Activated T-helper 2 cell treated with anti-CD3 and anti-CD28 coated beads, Interferon-gamma antibody, Interleukin-2, Interleukin-4, amounts not matched to agents 10 μg/mL and 5 μg/mL and 100 μg/mL, durations not matched to agents 14 hours and 24 hours and 36 hours (primary cell): ENCODE results near the gene RAB4B. TPM values are rescaled to one million over a fixed set of nuclear protein-coding genes. Genes with fewer than 3 reads are reported as not detected.
A peak's percentile ranks its signal among the peaks of the same experiment; 100 is the strongest.

Experiments
- DNase-seq: peaks from one replicate; pipeline ENCODE4 v3.0.0; 2021; ENCODE audit warnings: low spot score
- H3K27ac Mint-ChIP-seq: one replicate; pipeline ENCODE4 v1.8.0; 2021; ENCODE audit warnings: mixed read lengths
- H3K27me3 Mint-ChIP-seq: one replicate; pipeline ENCODE4 v1.8.0; 2021; ENCODE audit warnings: low read depth, mixed read lengths
- H3K36me3 Mint-ChIP-seq: one replicate; pipeline ENCODE4 v1.8.0; 2021; ENCODE audit warnings: low read depth, mixed read lengths
- H3K4me1 Mint-ChIP-seq: one replicate; pipeline ENCODE4 v1.8.0; 2021; ENCODE audit warnings: low read depth, mixed read lengths
- H3K4me3 Mint-ChIP-seq: one replicate; pipeline ENCODE4 v1.8.0; 2021; ENCODE audit warnings: low read depth, mild to moderate bottlenecking, moderate library complexity, mixed read lengths
- H3K9me3 Mint-ChIP-seq: one replicate; pipeline ENCODE4 v1.8.0; 2021; ENCODE audit warnings: mixed read lengths
- intact Hi-C: fragments of 100-400 bp; cut with micrococcal nuclease; formaldehyde crosslinking; loops from one replicate; pipeline ENCODE4 v1.15.1; 2023
- total RNA-seq: library from RNA; stranded (reverse); gene quantifications from 2 replicates; pipeline ENCODE4 v1.2.3, GENCODE V29; 2022

RAB4B gene
- total RNA-seq, 1 donor from 2014 or later = 50.1 TPM

- no peaks in the 10 kb centered on the region for H3K27me3 Mint-ChIP-seq
- H3K4me1 Mint-ChIP-seq = peaks cover 37% of the 10 kb centered on the region
- intact Hi-C loops = loop anchor here (5.0 kb wide), 2 partner anchors 185 to 1390 kb away; partner anchors contain the start of gene ZFP36
- peak overlapping the region; percentile 94 for H3K27ac Mint-ChIP-seq
- peak overlapping the region; percentile 23 for H3K4me3 Mint-ChIP-seq
- no peaks in the 10 kb centered on the region for H3K9me3 Mint-ChIP-seq
- no peak for DNase-seq
- H3K36me3 Mint-ChIP-seq = peaks cover 30% of the 10 kb centered on the region
These were observed 19.3 kb downstream of the RAB4B start for GRCh38 chr19:40797166-40797962.

- Mint-ChIP-seq H3K27me3 (no peaks in the 10 kb centered on the region), H3K36me3 (peaks cover 31% of the 10 kb centered on the region), H3K9me3 (no peaks in the 10 kb centered on the region), H3K4me3 (peak overlapping the region; percentile 88), H3K27ac (peak overlapping the region; percentile 94), H3K4me1 (peaks cover 39% of the 10 kb centered on the region)
- DNase-seq = peak; percentile 53
- intact Hi-C loops = loop anchor here (1.0 to 5.0 kb wide), 5 partner anchors 20 to 1391 kb away; partner anchors contain the start of genes COQ8B, ITPKC, RAB4B and SNRPA
These were observed 20.1 kb downstream of the RAB4B start for GRCh38 chr19:40797963-40798682.

- Mint-ChIP-seq H3K4me1 (peaks cover 47% of the 10 kb centered on the region), H3K4me3 (peak within 1 kb of the TSS; percentile 90)
These were observed 20.9 kb downstream of the RAB4B start, which contains the start of gene EGLN2 for GRCh38 chr19:40798683-40799557. EGLN2 (plus strand) TSS chr19:40799191; CDS start chr19:40800573, 1,382 bp downstream.

DNA sequence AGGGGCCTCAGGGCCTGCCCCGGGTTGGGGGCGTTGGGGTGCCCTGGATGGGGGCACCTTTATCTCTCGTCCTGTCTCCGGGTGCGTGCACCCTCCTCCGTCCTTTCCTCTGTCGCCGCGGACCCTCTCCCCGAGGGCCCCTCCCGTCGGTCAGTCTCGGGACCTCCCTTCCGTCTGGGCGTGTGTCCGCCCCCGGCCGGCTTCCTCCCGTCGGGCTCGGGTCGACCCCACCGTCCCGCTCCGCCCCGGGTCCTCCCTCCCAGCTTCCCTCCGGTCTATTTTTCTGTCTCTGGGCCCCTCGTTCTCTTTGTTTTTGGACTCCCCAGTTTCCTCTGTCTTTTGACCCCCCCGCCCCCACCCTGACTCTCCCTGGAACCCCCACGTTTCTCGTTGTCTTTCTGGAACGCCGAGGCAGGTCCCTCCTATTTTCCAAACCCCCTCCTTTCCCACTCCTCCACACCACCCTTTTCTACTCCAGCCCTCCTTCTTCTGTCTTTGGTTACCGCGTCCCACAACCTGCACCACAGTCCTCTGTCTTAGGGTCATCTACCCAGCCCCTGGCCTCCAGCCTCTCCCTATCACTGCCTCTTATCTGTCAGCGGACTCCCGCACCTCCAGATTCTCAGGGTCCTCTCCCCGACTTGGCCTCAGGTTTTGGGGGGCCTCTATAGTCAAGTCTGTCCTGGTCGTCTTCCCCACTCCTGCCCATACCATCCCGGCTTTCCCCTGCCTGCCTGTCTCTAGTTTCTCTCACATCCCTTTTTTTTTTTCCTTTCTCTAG lies 21.7 kb downstream of the RAB4B start:
- DNase-seq = no peak
- no peaks in the 10 kb centered on the region for H3K9me3 Mint-ChIP-seq
- intact Hi-C loops = loop anchor here (2.0 to 10.0 kb wide), 4 partner anchors 83 to 1392 kb away; partner anchors contain the start of genes AKT2, COQ8B, ITPKC and ZFP36
- peaks cover 55% of the 10 kb centered on the region for H3K4me1 Mint-ChIP-seq
- H3K27ac Mint-ChIP-seq = peak overlapping the region; percentile 81
- peak overlapping the region; percentile 90 for H3K4me3 Mint-ChIP-seq
- peaks cover 45% of the 10 kb centered on the region for H3K36me3 Mint-ChIP-seq
- no peaks in the 10 kb centered on the region for H3K27me3 Mint-ChIP-seq

More at GRCh38 chr19:40798683-40799557, 20.9 kb downstream of the RAB4B start, which contains the start of gene EGLN2:
- Mint-ChIP-seq H3K27me3 (no peaks in the 10 kb centered on the region), H3K9me3 (no peaks in the 10 kb centered on the region), H3K27ac (peak within 1 kb of the TSS; percentile 94), H3K36me3 (peaks cover 39% of the 10 kb centered on the region)
- intact Hi-C loops = loop anchor here (1.0 to 5.0 kb wide), 5 partner anchors 21 to 1392 kb away; partner anchors contain the start of genes COQ8B, ITPKC, RAB4B and SNRPA
- DNase-seq = peak; percentile 100

GRCh38 chr19:40800339-40800996 lies 22.4 kb downstream of the RAB4B start:
- Mint-ChIP-seq H3K27ac (peak overlapping the region; percentile 81), H3K4me3 (peak overlapping the region; percentile 90), H3K4me1 (peaks cover 62% of the 10 kb centered on the region), H3K36me3 (peaks cover 52% of the 10 kb centered on the region), H3K9me3 (no peaks in the 10 kb centered on the region), H3K27me3 (no peaks in the 10 kb centered on the region)
- intact Hi-C loops = loop anchor here (10.0 kb wide), 1 partner anchor 516 kb away; the partner anchor contains the start of gene AKT2
- no peak for DNase-seq

- peaks cover 68% of the 10 kb centered on the region for H3K4me1 Mint-ChIP-seq
- intact Hi-C loops = loop anchor here (10.0 kb wide), 1 partner anchor 516 kb away; the partner anchor contains the start of gene AKT2
These were observed 22.9 kb downstream of the RAB4B start for GRCh38 chr19:40800997-40801377.

DNA sequence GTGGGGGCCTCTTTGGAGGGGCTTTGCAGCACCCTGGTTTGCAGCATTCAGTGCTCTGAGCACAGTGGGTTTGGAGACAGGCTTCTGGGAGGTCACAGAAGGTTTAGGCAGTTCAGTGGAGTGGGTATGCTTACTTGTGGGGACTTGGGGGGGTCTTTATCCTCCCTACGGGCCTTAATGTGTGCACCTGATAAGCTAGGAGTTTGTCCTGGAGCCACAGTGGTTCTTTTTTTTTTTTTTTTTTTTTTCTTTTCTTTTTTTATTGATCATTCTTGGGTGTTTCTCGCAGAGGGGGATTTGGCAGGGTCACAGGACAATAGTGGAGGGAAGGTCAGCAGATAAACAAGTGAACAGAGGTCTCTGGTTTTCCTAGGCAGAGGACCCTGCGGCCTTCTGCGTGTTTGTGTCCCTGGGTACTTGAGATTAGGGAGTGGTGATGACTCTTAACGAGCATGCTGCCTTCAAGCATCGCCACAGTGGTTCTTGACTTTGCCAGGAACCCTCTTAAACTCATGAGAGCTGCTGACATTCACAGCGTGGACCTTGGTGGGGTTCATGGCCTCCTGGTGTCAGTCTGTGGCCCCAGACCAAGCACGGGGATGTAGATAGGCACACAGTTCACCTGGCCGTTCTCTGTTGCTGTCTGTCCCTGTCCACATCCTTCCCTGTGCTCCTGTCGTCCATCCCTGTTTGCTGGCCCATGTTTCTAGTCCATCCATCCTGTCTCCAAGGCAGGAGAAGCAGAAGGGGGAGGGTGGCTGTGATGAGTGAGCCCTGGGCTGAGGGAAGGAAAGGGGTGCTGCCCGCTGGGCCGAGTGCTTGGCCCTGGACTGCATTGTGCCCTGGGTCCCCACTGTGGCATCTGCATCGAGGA lies 23.6 kb downstream of the RAB4B start:
- H3K9me3 Mint-ChIP-seq = no peaks in the 10 kb centered on the region
- intact Hi-C loops = loop anchor here (10.0 kb wide), 1 partner anchor 517 kb away; the partner anchor contains the start of gene AKT2
- no peak for DNase-seq
- peaks cover 56% of the 10 kb centered on the region for H3K36me3 Mint-ChIP-seq
- no peaks in the 10 kb centered on the region for H3K27me3 Mint-ChIP-seq
- H3K4me1 Mint-ChIP-seq = peaks cover 73% of the 10 kb centered on the region
- H3K27ac Mint-ChIP-seq = peak overlapping the region; percentile 41
- H3K4me3 Mint-ChIP-seq = peak overlapping the region; percentile 76

More at GRCh38 chr19:40800997-40801377, 22.9 kb downstream of the RAB4B start:
- Mint-ChIP-seq H3K27me3 (no peaks in the 10 kb centered on the region), H3K9me3 (no peaks in the 10 kb centered on the region), H3K4me3 (peak overlapping the region; percentile 90), H3K36me3 (peaks cover 56% of the 10 kb centered on the region), H3K27ac (peak overlapping the region; percentile 15)
- no peak for DNase-seq

- intact Hi-C loops = loop anchor here (10.0 kb wide), 1 partner anchor 518 kb away; the partner anchor contains the start of gene AKT2
- Mint-ChIP-seq H3K9me3 (no peaks in the 10 kb centered on the region), H3K4me1 (peaks cover 79% of the 10 kb centered on the region), H3K27ac (peak overlapping the region; percentile 82), H3K36me3 (peaks cover 62% of the 10 kb centered on the region), H3K27me3 (no peaks in the 10 kb centered on the region), H3K4me3 (peak overlapping the region; percentile 76)
- no peak for DNase-seq
These were observed 24.5 kb downstream of the RAB4B start for GRCh38 chr19:40802300-40803169.

- Mint-ChIP-seq H3K36me3 (peaks cover 70% of the 10 kb centered on the region), H3K27ac (peak overlapping the region; percentile 82), H3K9me3 (no peaks in the 10 kb centered on the region), H3K4me3 (peak overlapping the region; percentile 76), H3K4me1 (peaks cover 77% of the 10 kb centered on the region), H3K27me3 (no peaks in the 10 kb centered on the region)
- DNase-seq = no peak
- intact Hi-C loops = loop anchor here (10.0 kb wide), 1 partner anchor 519 kb away; the partner anchor contains the start of gene AKT2
These were observed 25.3 kb downstream of the RAB4B start for GRCh38 chr19:40803170-40803856.
